Measurements from ENCODE around the gene GPR158. TPM values are rescaled to one million over a fixed set of nuclear protein-coding genes. Genes with fewer than 3 reads are reported as not detected.

GPR158 gene
- total and polyA plus RNA-seq, 11 donors, result 0.05 TPM; not detected in 9

DNA sequence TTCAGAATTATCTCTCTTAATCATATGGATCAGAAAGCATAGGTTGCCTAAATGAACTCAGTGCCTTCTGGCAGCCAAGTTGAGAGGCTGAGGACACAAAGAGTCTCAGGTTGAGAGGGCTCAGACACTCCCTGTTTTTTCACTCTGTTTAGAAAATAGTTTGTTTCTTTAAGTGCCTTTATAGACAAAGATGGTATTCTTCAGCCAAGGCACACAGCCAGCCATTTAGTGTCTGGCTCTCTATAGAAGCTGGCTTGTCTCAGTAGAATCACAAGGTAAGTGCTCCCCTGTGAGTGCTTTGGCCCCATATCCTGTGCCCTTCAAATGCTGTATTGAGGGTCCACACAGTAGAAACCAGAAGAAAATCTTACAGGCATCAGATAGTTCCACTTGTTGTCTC lies 3.6 kb downstream of the GPR158 start:
- ATAC-seq (no peak), DNase-seq (no peak)
- Histone ChIP-seq H3K36me3 (no peaks in the 10 kb centered on the region), H3K9me3 (no peaks in the 10 kb centered on the region), H3K4me3 (no peak overlapping the region), H3K27me3 (peaks cover 19 to 58% (median 44%) of the 10 kb centered on the region in 9 donors), H3K4me1 (peaks cover 0 to 25% (median 7%) of the 10 kb centered on the region in 12 donors), H3K27ac (no peak overlapping the region)
- intact Hi-C loops (cut with DNase I), result no loop called here
- no peak for TF ChIP-seq POLR2A (IDR thresholded peaks at IDR 0.05)
- no peak for TF ChIP-seq CTCF (IDR thresholded peaks at IDR 0.05)

DNA sequence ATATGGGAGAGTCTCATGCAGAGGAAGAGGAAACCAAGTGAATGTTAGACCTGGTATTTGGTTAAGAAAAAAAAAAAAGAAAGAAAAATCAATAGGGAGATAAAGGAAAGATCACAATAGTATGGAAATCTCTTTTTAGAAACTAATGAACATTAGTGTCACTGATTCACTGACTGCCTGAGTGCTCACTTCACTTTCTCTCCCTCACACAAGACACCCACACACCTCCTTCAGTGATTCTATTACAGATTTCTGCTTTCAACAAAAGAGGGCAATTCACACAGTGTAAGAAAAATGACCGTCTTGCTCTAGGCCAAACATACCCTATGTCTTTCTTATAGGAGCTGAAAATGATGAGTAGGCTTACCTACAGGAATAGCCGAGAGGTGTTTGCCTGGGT lies 6.0 kb downstream of the GPR158 start:
- 70 to 80% (median 73%) methylated on average over 2 of the region's 2 CpGs for WGBS, 4 donors
- peaks cover 0 to 8% (median 0%) of the 10 kb centered on the region in 12 donors for H3K4me1 ChIP-seq
- peaks cover 17 to 46% (median 32%) of the 10 kb centered on the region in 9 donors for H3K27me3 ChIP-seq
- intact Hi-C loops (cut with DNase I), result no loop called here
- ATAC-seq (no peak), DNase-seq (no peak)
- no peaks in the 10 kb centered on the region for H3K9me3 ChIP-seq
- no peaks in the 10 kb centered on the region for H3K36me3 ChIP-seq
- no peak overlapping the region for H3K27ac ChIP-seq
- TF ChIP-seq POLR2A (IDR thresholded peaks at IDR 0.05) (no peak), CTCF (IDR thresholded peaks at IDR 0.05) (no peak)
- no peak overlapping the region for H3K4me3 ChIP-seq

DNA sequence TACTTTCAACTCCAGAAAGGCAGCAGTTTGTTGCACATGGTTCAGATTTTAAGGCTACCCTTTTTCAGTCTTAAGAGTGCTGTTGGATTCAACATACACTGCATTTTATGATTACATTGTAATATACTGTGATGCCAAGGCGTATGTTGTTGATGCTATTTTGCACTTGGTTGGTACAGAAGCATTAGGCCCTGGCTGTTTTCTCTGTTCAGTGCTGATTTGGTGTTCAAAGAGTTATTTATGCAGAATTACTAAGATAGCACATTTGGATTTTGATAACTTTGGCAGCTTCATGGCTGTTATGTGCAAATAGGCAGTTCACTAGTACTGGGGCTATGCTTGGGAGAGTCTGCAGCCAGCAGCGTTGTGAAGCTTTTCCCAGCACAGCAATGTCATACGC lies 7.8 kb downstream of the GPR158 start:
- intact Hi-C loops (cut with DNase I), result no loop called here
- Histone ChIP-seq H3K9me3 (no peaks in the 10 kb centered on the region), H3K27me3 (peaks cover 0 to 27% (median 13%) of the 10 kb centered on the region in 9 donors), H3K4me1 (no peaks in the 10 kb centered on the region), H3K4me3 (no peak overlapping the region), H3K36me3 (no peaks in the 10 kb centered on the region), H3K27ac (no peak overlapping the region)
- 69 to 74% (median 73%) methylated on average over 3 of the region's 3 CpGs for WGBS, 4 donors
- TF ChIP-seq CTCF (IDR thresholded peaks at IDR 0.05), result no peak
- no peak for TF ChIP-seq POLR2A (IDR thresholded peaks at IDR 0.05)
- DNase-seq, result no peak
- ATAC-seq, result no peak

GRCh38 chr10:25191162-25191895 lies 16.5 kb downstream of the GPR158 start:
- DNase-seq (no peak), ATAC-seq (no peak)
- no peak overlapping the region for H3K27ac ChIP-seq
- peaks cover 0 to 4% (median 0%) of the 10 kb centered on the region in 9 donors for H3K27me3 ChIP-seq
- intact Hi-C loops (cut with DNase I), result no loop called here
- TF ChIP-seq CTCF (IDR thresholded peaks at IDR 0.05), result no peak
- no peak for TF ChIP-seq POLR2A (IDR thresholded peaks at IDR 0.05)
- 74 to 87% (median 86%) methylated on average over 5 of the region's 5 CpGs for WGBS, 4 donors
- no peaks in the 10 kb centered on the region for H3K36me3 ChIP-seq
- H3K4me1 ChIP-seq, result no peaks in the 10 kb centered on the region
- H3K9me3 ChIP-seq, result peaks cover 0 to 6% (median 1%) of the 10 kb centered on the region in 12 donors
- H3K4me3 ChIP-seq, result no peak overlapping the region
